GM21825 (cell line): Measurements from ENCODE around the gene SMYD3.
"Not testable (repeated sequence)": the region's sequence is repeated elsewhere in the genome, so short reads cannot be mapped to it uniquely, and the experiment has no call there.

Experiments
- ATAC-seq: cut with Tn5 transposase; IDR thresholded peaks from one replicate; pipeline ENCODE4 v1.9.1; 2021; ENCODE audit warnings: mild to moderate bottlenecking, moderate library complexity; ENCODE audit not compliant: unreplicated experiment

The SMYD3 gene

GRCh38 chr1:245763873-245764331 is 743.2 kb downstream of the SMYD3 start:
- ATAC-seq = no peak

- ATAC-seq = no peak
Observed at GRCh38 chr1:245762396-245762910, 744.6 kb downstream of the SMYD3 start.

GRCh38 chr1:245760301-245760700 is 746.8 kb downstream of the SMYD3 start:
- no peak for ATAC-seq

- no peak for ATAC-seq
Observed at GRCh38 chr1:245754463-245754961, 752.6 kb downstream of the SMYD3 start.

GRCh38 chr1:245753807-245754206 is 753.3 kb downstream of the SMYD3 start:
- no peak for ATAC-seq

GRCh38 chr1:245752561-245752960 is 754.5 kb downstream of the SMYD3 start:
- ATAC-seq = no peak

- ATAC-seq = no peak
Observed at GRCh38 chr1:245751726-245752470, 755.2 kb downstream of the SMYD3 start.

GRCh38 chr1:245751116-245751515 is 756.0 kb downstream of the SMYD3 start:
- no peak for ATAC-seq

GRCh38 chr1:245750261-245750660 is 756.8 kb downstream of the SMYD3 start:
- ATAC-seq = no peak

- ATAC-seq = no peak
Observed at GRCh38 chr1:245749053-245749452, 758.0 kb downstream of the SMYD3 start.

- no peak for ATAC-seq
Observed at GRCh38 chr1:245748646-245749045, 758.4 kb downstream of the SMYD3 start.

GRCh38 chr1:245748240-245748639 is 758.8 kb downstream of the SMYD3 start:
- ATAC-seq = no peak

- ATAC-seq = no peak
Observed at GRCh38 chr1:245742896-245743295, 764.2 kb downstream of the SMYD3 start.

- ATAC-seq = not testable (repeated sequence)
Observed at GRCh38 chr1:245740336-245740735, 766.7 kb downstream of the SMYD3 start.

GRCh38 chr1:245730801-245731200 is 776.3 kb downstream of the SMYD3 start:
- no peak for ATAC-seq

- not testable (repeated sequence) for ATAC-seq
Observed at GRCh38 chr1:245728035-245728434, 779.0 kb downstream of the SMYD3 start.

GRCh38 chr1:245721488-245721887 is 785.6 kb downstream of the SMYD3 start:
- no peak for ATAC-seq

GRCh38 chr1:245718951-245719350 is 788.1 kb downstream of the SMYD3 start:
- no peak for ATAC-seq

- ATAC-seq = no peak
Observed at GRCh38 chr1:245718123-245718522, 789.0 kb downstream of the SMYD3 start.

GRCh38 chr1:245717611-245718010 is 789.5 kb downstream of the SMYD3 start:
- no peak for ATAC-seq

GRCh38 chr1:245716561-245716960 is 790.5 kb downstream of the SMYD3 start:
- no peak for ATAC-seq

- no peak for ATAC-seq
Observed at GRCh38 chr1:245715970-245716369, 791.1 kb downstream of the SMYD3 start.
